Ishikawa (cell line): Measurements from ENCODE around the gene NAV1.

Experiments used
- CEBPB ChIP-seq: IDR thresholded peaks from 2 replicates; pipeline ENCODE4 v1.6.1; 2012
- CREB1 ChIP-seq: IDR thresholded peaks from 2 replicates; pipeline ENCODE4 v1.6.1; 2012; ENCODE audit warnings: low read depth
- EGR1 ChIP-seq: IDR thresholded peaks from 2 replicates; pipeline ENCODE4 v1.6.1; 2012
- EP300 ChIP-seq: IDR thresholded peaks from 2 replicates; pipeline ENCODE4 v1.6.1; 2012; ENCODE audit warnings: borderline replicate concordance
- FOXM1 ChIP-seq: IDR thresholded peaks from 2 replicates; pipeline ENCODE4 v1.6.1; 2012; ENCODE audit warnings: low read depth, borderline replicate concordance
- MAX ChIP-seq: IDR thresholded peaks from 2 replicates; pipeline ENCODE4 v1.6.1; 2012
- NFIC ChIP-seq: IDR thresholded peaks from 2 replicates; pipeline ENCODE4 v1.6.1; 2012
- RAD21 ChIP-seq: IDR thresholded peaks from 2 replicates; pipeline ENCODE4 v1.6.1; 2012; ENCODE audit warnings: low read depth
- TAF1 ChIP-seq: IDR thresholded peaks from 2 replicates; pipeline ENCODE4 v1.6.1; 2012; ENCODE audit warnings: low read depth, mild to moderate bottlenecking
- TCF12 ChIP-seq: IDR thresholded peaks from 2 replicates; pipeline ENCODE4 v1.6.1; 2012; ENCODE audit warnings: low read depth
- TEAD4 ChIP-seq: IDR thresholded peaks from 2 replicates; pipeline ENCODE4 v1.6.1; 2012
- USF1 ChIP-seq: IDR thresholded peaks from 2 replicates; pipeline ENCODE4 v1.6.1; 2012
- YY1 ChIP-seq: IDR thresholded peaks from 2 replicates; pipeline ENCODE4 v1.6.1; 2012; ENCODE audit warnings: low read depth
- ZBTB7A ChIP-seq: IDR thresholded peaks from 2 replicates; pipeline ENCODE4 v1.6.1; 2012; ENCODE audit warnings: low read depth
- TF ChIP-seq, protein P1 (sequence below): IDR thresholded peaks from 2 replicates; pipeline ENCODE4 v1.6.1; 2012; ENCODE audit warnings: low read depth, mild to moderate bottlenecking

NAV1 gene

GRCh38 chr1:201493757-201494617 lies 44.9 kb upstream of the NAV1 start:
- TF ChIP-seq TAF1 (no peak), CEBPB (no peak), EGR1 (no peak), USF1 (no peak), ZBTB7A (no peak), YY1 (no peak), NFIC (no peak), RAD21 (no peak), FOXM1 (no peak), EP300 (no peak), MAX (no peak)

DNA sequence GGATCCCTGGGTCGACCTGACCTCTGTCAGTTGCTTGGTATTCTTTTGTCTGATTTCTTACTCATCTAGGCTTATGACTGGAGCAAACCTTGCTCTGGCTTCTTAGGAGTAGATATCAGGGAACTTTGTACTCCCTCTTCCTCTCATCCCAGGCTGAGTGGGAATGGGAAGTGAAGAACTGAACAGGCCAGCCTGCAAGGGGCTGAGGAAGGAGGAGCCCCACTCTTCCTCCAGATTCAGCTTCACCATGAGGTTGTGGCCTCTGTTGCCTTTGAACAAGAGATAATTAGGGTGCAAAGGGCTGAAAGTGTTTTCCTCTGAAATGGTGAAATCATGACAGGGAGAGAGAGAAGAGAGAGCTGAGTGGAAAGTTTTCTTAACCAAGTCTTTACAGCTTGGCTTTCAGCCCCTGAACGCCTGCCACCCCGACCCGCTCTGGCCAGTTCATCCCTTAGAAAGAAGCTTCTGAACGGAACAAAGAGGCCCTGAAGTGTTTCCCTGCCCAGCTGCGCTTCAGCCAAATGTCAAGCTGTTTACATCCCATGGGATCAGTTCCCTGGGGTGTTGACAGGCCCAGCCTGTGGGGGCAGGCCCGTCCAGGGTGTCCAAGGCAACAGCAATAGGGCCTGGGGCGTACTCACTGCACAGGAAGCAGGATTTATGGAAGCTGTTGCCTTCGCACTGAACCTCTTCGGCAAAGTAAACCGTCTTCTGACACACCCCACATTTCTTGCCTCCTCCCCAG lies 43.2 kb upstream of the NAV1 start:
- no peak for TF ChIP-seq NFIC
- TF ChIP-seq, protein P1, sequence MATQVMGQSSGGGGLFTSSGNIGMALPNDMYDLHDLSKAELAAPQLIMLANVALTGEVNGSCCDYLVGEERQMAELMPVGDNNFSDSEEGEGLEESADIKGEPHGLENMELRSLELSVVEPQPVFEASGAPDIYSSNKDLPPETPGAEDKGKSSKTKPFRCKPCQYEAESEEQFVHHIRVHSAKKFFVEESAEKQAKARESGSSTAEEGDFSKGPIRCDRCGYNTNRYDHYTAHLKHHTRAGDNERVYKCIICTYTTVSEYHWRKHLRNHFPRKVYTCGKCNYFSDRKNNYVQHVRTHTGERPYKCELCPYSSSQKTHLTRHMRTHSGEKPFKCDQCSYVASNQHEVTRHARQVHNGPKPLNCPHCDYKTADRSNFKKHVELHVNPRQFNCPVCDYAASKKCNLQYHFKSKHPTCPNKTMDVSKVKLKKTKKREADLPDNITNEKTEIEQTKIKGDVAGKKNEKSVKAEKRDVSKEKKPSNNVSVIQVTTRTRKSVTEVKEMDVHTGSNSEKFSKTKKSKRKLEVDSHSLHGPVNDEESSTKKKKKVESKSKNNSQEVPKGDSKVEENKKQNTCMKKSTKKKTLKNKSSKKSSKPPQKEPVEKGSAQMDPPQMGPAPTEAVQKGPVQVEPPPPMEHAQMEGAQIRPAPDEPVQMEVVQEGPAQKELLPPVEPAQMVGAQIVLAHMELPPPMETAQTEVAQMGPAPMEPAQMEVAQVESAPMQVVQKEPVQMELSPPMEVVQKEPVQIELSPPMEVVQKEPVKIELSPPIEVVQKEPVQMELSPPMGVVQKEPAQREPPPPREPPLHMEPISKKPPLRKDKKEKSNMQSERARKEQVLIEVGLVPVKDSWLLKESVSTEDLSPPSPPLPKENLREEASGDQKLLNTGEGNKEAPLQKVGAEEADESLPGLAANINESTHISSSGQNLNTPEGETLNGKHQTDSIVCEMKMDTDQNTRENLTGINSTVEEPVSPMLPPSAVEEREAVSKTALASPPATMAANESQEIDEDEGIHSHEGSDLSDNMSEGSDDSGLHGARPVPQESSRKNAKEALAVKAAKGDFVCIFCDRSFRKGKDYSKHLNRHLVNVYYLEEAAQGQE = no peak

DNA sequence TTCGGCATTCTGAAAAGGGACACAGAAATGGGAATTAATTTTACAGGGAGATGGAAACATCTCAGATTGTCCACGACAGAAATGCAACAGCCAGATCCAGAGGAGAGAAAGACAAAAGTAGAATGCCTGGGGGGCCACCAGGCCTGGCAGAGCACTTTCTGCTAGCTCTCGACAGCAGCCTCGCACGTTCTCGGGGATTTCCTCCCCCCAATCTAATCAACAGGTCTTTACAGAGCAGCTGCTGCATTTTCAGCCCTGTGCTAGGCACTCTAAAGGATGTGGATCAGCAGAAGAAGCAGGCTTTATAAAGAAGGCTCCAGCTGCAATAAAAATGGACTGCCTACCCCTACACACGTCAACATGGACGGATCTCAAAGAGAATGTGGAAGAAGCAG lies 42.6 kb upstream of the NAV1 start:
- TF ChIP-seq, protein P1 = no peak
- TF ChIP-seq ZBTB7A (no peak), TEAD4 (no peak), NFIC (no peak), CREB1 (no peak), USF1 (no peak), MAX (no peak), TCF12 (no peak), CEBPB (no peak), RAD21 (no peak)

DNA sequence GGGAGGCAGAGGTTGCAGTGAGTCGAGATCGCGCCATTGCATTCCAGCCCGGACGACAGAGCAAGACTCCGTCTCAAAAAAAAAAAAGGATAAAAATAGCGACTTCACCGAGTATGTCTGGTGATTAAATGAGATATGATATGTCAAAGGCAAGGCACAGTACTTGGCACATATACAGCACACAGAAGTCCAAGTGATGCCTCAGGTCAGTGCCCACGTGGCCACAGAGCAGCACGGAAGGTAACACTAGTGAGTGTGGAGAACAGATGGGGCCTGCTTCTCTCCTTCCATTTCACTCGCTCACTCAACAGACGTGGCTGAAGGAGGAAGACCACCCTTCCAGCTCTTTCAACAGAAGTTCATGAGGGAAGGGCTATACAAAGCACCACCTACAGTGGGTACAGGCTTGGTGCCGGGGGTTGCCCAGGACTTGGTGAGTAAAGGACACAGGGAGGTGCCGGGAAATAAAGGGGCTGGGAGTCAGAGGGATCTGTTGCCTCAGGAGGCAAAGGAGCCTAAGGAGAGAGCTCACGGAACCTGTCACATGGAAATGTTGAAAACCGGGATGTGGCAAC lies 40.9 kb upstream of the NAV1 start:
- no peak for TF ChIP-seq EP300
- TF ChIP-seq ZBTB7A = no peak
- TF ChIP-seq TAF1 = no peak
- no peak for TF ChIP-seq MAX
- TF ChIP-seq YY1 = no peak
- no peak for TF ChIP-seq EGR1
- no peak for TF ChIP-seq CREB1
- TF ChIP-seq FOXM1 = no peak
- no peak for TF ChIP-seq RAD21

DNA sequence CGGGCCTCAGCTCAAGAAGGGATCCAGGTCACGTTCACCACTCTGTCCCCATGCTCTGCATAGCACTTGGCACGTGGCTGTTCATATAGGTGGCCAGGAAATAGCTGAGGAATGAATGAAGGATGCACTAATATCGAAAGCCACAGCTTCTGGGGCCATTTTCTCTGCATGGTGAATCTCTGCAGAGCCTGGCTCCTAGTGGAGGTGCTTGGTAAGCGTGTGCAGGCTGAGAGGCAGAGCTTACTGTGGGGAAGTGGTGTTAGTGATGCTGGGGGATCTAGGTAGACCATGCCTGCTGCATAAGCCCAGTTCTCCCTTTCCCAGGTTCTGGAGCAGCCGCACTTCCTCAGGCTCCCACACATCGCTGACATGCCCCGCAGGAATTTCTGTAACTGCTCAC lies 40.3 kb upstream of the NAV1 start:
- no peak for TF ChIP-seq FOXM1
- no peak for TF ChIP-seq YY1

GRCh38 chr1:201499191-201499590 lies 39.7 kb upstream of the NAV1 start:
- no peak for TF ChIP-seq EP300
- TF ChIP-seq EGR1 = no peak
- TF ChIP-seq CEBPB = no peak
- no peak for TF ChIP-seq TAF1
- no peak for TF ChIP-seq RAD21
- no peak for TF ChIP-seq USF1
- no peak for TF ChIP-seq NFIC
- TF ChIP-seq FOXM1 = no peak
- no peak for TF ChIP-seq YY1
- TF ChIP-seq, protein P1 = no peak
- TF ChIP-seq TEAD4 = no peak
- TF ChIP-seq ZBTB7A = no peak
- TF ChIP-seq TCF12 = no peak
- no peak for TF ChIP-seq MAX
- no peak for TF ChIP-seq CREB1
